ENCODE measurements around the gene PLA2G2E. TPM values are rescaled to one million over a fixed set of nuclear protein-coding genes. Genes with fewer than 3 reads are reported as not detected.

Gene PLA2G2E
- total RNA-seq, 3 donors from 2014 or later (not counting 1 experiment from before 2014, with no cell fraction given): not detected

- Histone ChIP-seq H3K36me3 (ENCODE audit: control insufficient read depth, insufficient read depth, low read length) (peaks cover 56% of the 10 kb centered on the region), H3K4me3 (ENCODE audit: low read length) (no peak overlapping the region), H3K9me3 (ENCODE audit: control insufficient read depth, insufficient read depth, low read length) (no peaks in the 10 kb centered on the region), H3K27me3 (ENCODE audit: control insufficient read depth, insufficient read depth, low read length) (no peaks in the 10 kb centered on the region), H3K27ac (ENCODE audit: low read length) (no peak overlapping the region), H3K4me1 (ENCODE audit: control insufficient read depth, insufficient read depth, low read length) (no peaks in the 10 kb centered on the region)
- Mint-ChIP-seq H3K27me3 (ENCODE audit: low read depth in 2 of 2) (no peaks in the 10 kb centered on the region), H3K9me3 (no peaks in the 10 kb centered on the region), H3K4me1 (peaks cover 3 to 7% of the 10 kb centered on the region in 2 donors), H3K36me3 (no peaks in the 10 kb centered on the region), H3K4me3 (no peak overlapping the region), H3K27ac (no peak overlapping the region)
- 96% methylated on average over 3 of the region's 3 CpGs for WGBS (ENCODE audit: insufficient coverage)
- no peak for ATAC-seq
- intact Hi-C loops (cut with micrococcal nuclease): no loop called here
- TF ChIP-seq CTCF (IDR thresholded peaks at IDR 0.05): no peak
- no peak for DNase-seq
Measured at GRCh38 chr1:19893687-19894086, 29.7 kb downstream of the PLA2G2E start.

DNA sequence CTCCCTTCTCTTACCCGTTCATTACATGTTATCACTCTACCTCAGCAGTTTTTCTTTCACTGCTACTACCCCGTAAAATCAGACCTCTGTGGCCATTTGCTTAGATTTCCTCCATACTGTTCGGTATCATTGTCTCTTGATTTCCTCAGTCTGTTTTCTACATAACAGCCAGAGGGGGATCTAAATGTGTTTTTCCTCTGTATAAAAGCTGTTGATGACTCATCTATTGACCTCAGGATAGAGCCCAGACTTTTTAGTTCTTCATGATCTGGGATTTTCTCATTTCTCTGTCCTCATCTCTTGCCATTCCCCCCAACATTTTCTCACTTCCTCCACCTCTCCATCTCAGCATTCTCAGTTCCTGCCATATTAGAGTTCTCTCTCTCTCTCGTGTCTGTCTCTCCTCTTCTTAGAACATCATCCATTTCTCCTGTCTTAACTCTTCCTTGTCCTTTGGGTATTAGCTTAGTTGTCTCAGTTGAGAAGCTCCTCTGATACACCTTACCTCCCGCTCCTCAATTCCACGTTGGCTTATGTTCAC lies 30.7 kb downstream of the PLA2G2E start:
- no peak for TF ChIP-seq CTCF (IDR thresholded peaks at IDR 0.05)
- H3K36me3 Mint-ChIP-seq: no peaks in the 10 kb centered on the region

DNA sequence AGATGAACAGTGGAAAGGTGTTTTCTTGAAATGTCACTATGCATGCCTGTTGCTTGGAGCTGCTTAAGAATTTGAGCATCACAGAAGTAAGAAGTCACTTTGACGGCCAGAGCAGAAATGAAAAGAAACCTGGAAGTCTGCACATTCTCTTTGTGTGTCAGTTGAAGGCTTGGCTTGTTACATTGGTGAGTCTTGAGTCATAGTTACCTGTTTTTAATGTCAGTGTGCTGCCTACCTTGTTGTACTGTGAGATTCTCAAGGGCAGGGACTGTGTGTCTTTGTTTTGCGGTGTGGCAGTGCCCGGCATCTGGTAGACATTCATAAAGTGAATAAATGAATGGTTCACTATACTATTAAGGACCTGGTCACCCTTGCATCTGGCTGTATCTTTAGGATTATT lies 31.3 kb downstream of the PLA2G2E start:
- no peaks in the 10 kb centered on the region for H3K4me1 ChIP-seq (ENCODE audit: control insufficient read depth, insufficient read depth, low read length)
- Mint-ChIP-seq H3K27me3 (ENCODE audit: low read depth in 2 of 2) (no peaks in the 10 kb centered on the region), H3K4me1 (peaks cover 9 to 18% of the 10 kb centered on the region in 2 donors), H3K27ac (no peak overlapping the region), H3K36me3 (no peaks in the 10 kb centered on the region), H3K9me3 (no peaks in the 10 kb centered on the region), H3K4me3 (no peak overlapping the region)
- H3K27ac ChIP-seq (ENCODE audit: low read length): no peak overlapping the region
- TF ChIP-seq CTCF (IDR thresholded peaks at IDR 0.05): no peak
- no peaks in the 10 kb centered on the region for H3K27me3 ChIP-seq (ENCODE audit: control insufficient read depth, insufficient read depth, low read length)
- peaks cover 51% of the 10 kb centered on the region for H3K36me3 ChIP-seq (ENCODE audit: control insufficient read depth, insufficient read depth, low read length)
- ATAC-seq (no peak), DNase-seq (no peak)
- intact Hi-C loops (cut with micrococcal nuclease): no loop called here
- WGBS (ENCODE audit: insufficient coverage): 98% methylated on average over 3 of the region's 3 CpGs
- H3K4me3 ChIP-seq (ENCODE audit: low read length): no peak overlapping the region
- no peaks in the 10 kb centered on the region for H3K9me3 ChIP-seq (ENCODE audit: control insufficient read depth, insufficient read depth, low read length)

More for the DNA sequence above, 30.7 kb downstream of the PLA2G2E start:
- Histone ChIP-seq H3K4me3 (ENCODE audit: low read length) (no peak overlapping the region), H3K9me3 (ENCODE audit: control insufficient read depth, insufficient read depth, low read length) (no peaks in the 10 kb centered on the region), H3K27me3 (ENCODE audit: control insufficient read depth, insufficient read depth, low read length) (no peaks in the 10 kb centered on the region), H3K4me1 (ENCODE audit: control insufficient read depth, insufficient read depth, low read length) (no peaks in the 10 kb centered on the region), H3K36me3 (ENCODE audit: control insufficient read depth, insufficient read depth, low read length) (peaks cover 51% of the 10 kb centered on the region), H3K27ac (ENCODE audit: low read length) (no peak overlapping the region)
- DNase-seq (no peak), ATAC-seq (no peak)
- no peak overlapping the region for H3K4me3 Mint-ChIP-seq
- H3K27me3 Mint-ChIP-seq (ENCODE audit: low read depth in 2 of 2): no peaks in the 10 kb centered on the region
- WGBS (ENCODE audit: insufficient coverage): 89% methylated on average over 6 of the region's 6 CpGs
- H3K4me1 Mint-ChIP-seq: peaks cover 8 to 13% of the 10 kb centered on the region in 2 donors
- intact Hi-C loops (cut with micrococcal nuclease): no loop called here
- no peaks in the 10 kb centered on the region for H3K9me3 Mint-ChIP-seq
- H3K27ac Mint-ChIP-seq: no peak overlapping the region

DNA sequence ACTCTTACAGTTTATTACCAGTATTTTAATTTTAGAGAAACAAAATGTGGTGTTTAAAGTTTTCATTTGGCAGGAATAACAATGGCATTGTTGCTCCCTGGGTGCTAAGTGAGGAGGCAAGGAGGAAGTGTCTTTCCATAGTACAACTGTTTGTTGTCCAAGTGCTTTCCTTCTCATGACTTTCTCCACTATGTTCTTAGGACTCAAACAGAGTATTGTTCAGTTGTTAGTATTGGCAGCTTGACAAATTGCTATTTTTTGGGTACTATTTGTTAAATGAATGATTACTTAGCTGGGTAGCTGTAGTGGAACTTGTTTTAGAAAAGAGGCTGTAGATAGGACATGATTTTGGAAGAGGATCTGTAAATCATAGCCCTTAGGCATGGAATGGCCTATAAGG lies 33.8 kb downstream of the PLA2G2E start:
- ATAC-seq (no peak), DNase-seq (no peak)
- H3K27ac ChIP-seq (ENCODE audit: low read length): no peak overlapping the region
- H3K9me3 ChIP-seq (ENCODE audit: control insufficient read depth, insufficient read depth, low read length): no peaks in the 10 kb centered on the region
- intact Hi-C loops (cut with micrococcal nuclease): no loop called here
- H3K27me3 ChIP-seq (ENCODE audit: control insufficient read depth, insufficient read depth, low read length): no peaks in the 10 kb centered on the region
- no peak overlapping the region for H3K4me3 Mint-ChIP-seq
- no peak overlapping the region for H3K4me3 ChIP-seq (ENCODE audit: low read length)
- no peaks in the 10 kb centered on the region for H3K27me3 Mint-ChIP-seq (ENCODE audit: low read depth in 2 of 2)
- peaks cover 21 to 24% of the 10 kb centered on the region in 2 donors for H3K4me1 Mint-ChIP-seq
- H3K36me3 Mint-ChIP-seq: no peaks in the 10 kb centered on the region
- H3K27ac Mint-ChIP-seq: no peak overlapping the region
- H3K4me1 ChIP-seq (ENCODE audit: control insufficient read depth, insufficient read depth, low read length): no peaks in the 10 kb centered on the region
- peaks cover 33% of the 10 kb centered on the region for H3K36me3 ChIP-seq (ENCODE audit: control insufficient read depth, insufficient read depth, low read length)
- TF ChIP-seq CTCF (IDR thresholded peaks at IDR 0.05): no peak
- H3K9me3 Mint-ChIP-seq: no peaks in the 10 kb centered on the region

Measured in natural killer cell (primary cell).